IMR-90 (cell line): ENCODE results near the gene GOSR1. TPM values are rescaled to one million over a fixed set of nuclear protein-coding genes. Genes with fewer than 3 reads are reported as not detected.

Experiments used
- ATAC-seq: fragments of 200-7000 bp; cut with Tn5 transposase; 2 replicates; pipeline ENCODE4 v1.9.1; 2020; ENCODE audit warnings: low read depth, mild to moderate bottlenecking, moderate library complexity
- BruUV-seq: library from RNA; stranded (reverse); fragments of 400-500 nt; replicated peaks from 2 replicates; lab custom pipeline; 2021; lab: Mats Ljungman, UMichigan
- CTCF ChIA-PET: fragments of 300-600 bp; formaldehyde crosslinking; extraction: SDS; loops from one replicate; lab custom pipeline; 2021; ENCODE audit warnings: antibody characterized with exemption; lab: Yijun Ruan, JAX
- POLR2A ChIA-PET: fragments of 300-600 bp; sonication (Branson Sonifier 250); formaldehyde crosslinking; loops from one replicate; lab custom pipeline; 2022; ENCODE audit warnings: antibody characterized with exemption; ENCODE audit not compliant: unreplicated experiment; lab: Charles Lee
- DNase-seq: peaks from one replicate; pipeline ENCODE4 v3.0.0; 2013
- H2AFZ ChIP-seq: replicated peaks from 2 replicates; pipeline ENCODE3; 2013; ENCODE audit warnings: low read length, mild to moderate bottlenecking; ENCODE audit not compliant: poor library complexity
- H2AK5ac ChIP-seq: 2 replicates; pipeline ENCODE4 v1.6.1; 2013; ENCODE audit warnings: low read depth, low read length, inconsistent platforms
- H2AK9ac ChIP-seq: replicated peaks from 2 replicates; pipeline ENCODE3; 2013; ENCODE audit warnings: mild to moderate bottlenecking, low read depth, low read length, moderate library complexity; ENCODE audit not compliant: poor library complexity
- H2BK120ac ChIP-seq: 2 replicates; pipeline ENCODE4 v1.6.1; 2013; ENCODE audit warnings: low read depth, low read length, inconsistent platforms
- H2BK15ac ChIP-seq: 3 replicates; pipeline ENCODE4 v1.6.1; 2013; ENCODE audit warnings: low read depth, low read length, inconsistent platforms
- H2BK20ac ChIP-seq: 2 replicates; pipeline ENCODE4 v1.6.1; 2013; ENCODE audit warnings: low read depth, mild to moderate bottlenecking, inconsistent platforms, low read length, moderate library complexity
- H2BK5ac ChIP-seq: 2 replicates; pipeline ENCODE4 v1.6.1; 2013; ENCODE audit warnings: mild to moderate bottlenecking, low read depth, low read length, inconsistent platforms; ENCODE audit not compliant: poor library complexity, severe bottlenecking
- H3K14ac ChIP-seq: replicated peaks from 2 replicates; pipeline ENCODE4 v1.6.1; 2013; ENCODE audit warnings: low read depth, low read length, inconsistent platforms
- H3K18ac ChIP-seq: 2 replicates; pipeline ENCODE4 v1.6.1; 2013; ENCODE audit warnings: low read depth, low read length, control low read depth
- H3K23ac ChIP-seq: 2 replicates; pipeline ENCODE4 v1.6.1; 2013; ENCODE audit warnings: low read depth, low read length, inconsistent platforms
- H3K27ac ChIP-seq: 2 replicates; pipeline ENCODE4 v1.5.1; 2013; ENCODE audit warnings: mild to moderate bottlenecking, control low read depth, low read length; ENCODE audit not compliant: insufficient read depth
- H3K27me3 ChIP-seq: 2 replicates; pipeline ENCODE4 v1.6.1; 2013; ENCODE audit warnings: low read length; ENCODE audit not compliant: control insufficient read depth, insufficient read depth
- H3K36me3 ChIP-seq: 2 replicates; pipeline ENCODE4 v1.6.1; 2013; ENCODE audit warnings: low read length, mixed read lengths; ENCODE audit not compliant: control insufficient read depth, insufficient read depth
- H3K4ac ChIP-seq: 2 replicates; pipeline ENCODE4 v1.6.1; 2013; ENCODE audit warnings: low read depth, low read length, inconsistent platforms
- H3K4me1 ChIP-seq: 2 replicates; pipeline ENCODE4 v1.6.1; 2013; ENCODE audit warnings: low read length, mixed read lengths; ENCODE audit not compliant: control insufficient read depth, insufficient read depth
- H3K4me2 ChIP-seq: 2 replicates; pipeline ENCODE4 v1.6.1; 2013; ENCODE audit warnings: low read depth, mild to moderate bottlenecking, control low read depth, low read length, moderate library complexity
- H3K4me3 ChIP-seq: 2 replicates; pipeline ENCODE4 v1.5.1; 2013; ENCODE audit warnings: low read depth, mild to moderate bottlenecking, control low read depth, low read length, moderate library complexity; ENCODE audit not compliant: insufficient read depth
- H3K56ac ChIP-seq: 2 replicates; pipeline ENCODE4 v1.6.1; 2013; ENCODE audit warnings: low read length, inconsistent platforms; ENCODE audit not compliant: insufficient read depth; ENCODE audit errors: extremely low read depth
- H3K79me1 ChIP-seq, 2 experiments: 2 replicates each; pipeline ENCODE4 v1.6.1; 2013; ENCODE audit warnings: low read length in 2 of 2, inconsistent platforms in 1 of 2, low read depth in 1 of 2
- H3K9ac ChIP-seq: 2 replicates; pipeline ENCODE4 v1.6.1; 2013; ENCODE audit warnings: low read depth, low read length, control low read depth
- H3K9me1 ChIP-seq: 2 replicates; pipeline ENCODE4 v1.6.1; 2013; ENCODE audit warnings: low read length, inconsistent platforms; ENCODE audit not compliant: insufficient read depth
- H3K9me3 ChIP-seq: 2 replicates; pipeline ENCODE4 v1.6.1; 2013; ENCODE audit warnings: low read length; ENCODE audit not compliant: control insufficient read depth, insufficient read depth
- H4K20me1 ChIP-seq: 2 replicates; pipeline ENCODE4 v1.6.1; 2013; ENCODE audit warnings: low read length, inconsistent platforms; ENCODE audit not compliant: insufficient read depth
- H4K5ac ChIP-seq: 2 replicates; pipeline ENCODE4 v1.6.1; 2013; ENCODE audit warnings: mild to moderate bottlenecking, low read depth, low read length, control low read depth
- H4K8ac ChIP-seq, 2 experiments: 2 replicates each; pipeline ENCODE4 v1.6.1; 2013; ENCODE audit warnings: low read depth in 2 of 2, low read length in 2 of 2, control low read depth in 1 of 2, inconsistent platforms in 1 of 2
- H4K91ac ChIP-seq: 2 replicates; pipeline ENCODE4 v1.6.1; 2013; ENCODE audit warnings: low read depth, low read length, inconsistent platforms; ENCODE audit not compliant: insufficient read depth
- BHLHE40 ChIP-seq: fragments of 150-350 bp; IDR thresholded peaks from 2 replicates; pipeline ENCODE4 v1.6.1; 2016; ENCODE audit warnings: mild to moderate bottlenecking, low read depth, low read length
- CEBPB ChIP-seq: IDR thresholded peaks from 2 replicates; pipeline ENCODE4 v1.6.1; 2012; ENCODE audit warnings: low read depth, low read length, improper control_type of control experiment
- CHD1 ChIP-seq: IDR thresholded peaks from 2 replicates; pipeline ENCODE4 v1.6.1; 2012; ENCODE audit warnings: low read depth, low read length, improper control_type of control experiment
- CTCF ChIP-seq: conservative IDR thresholded peaks from 2 replicates; pipeline ENCODE4 v1.5.1; 2012; ENCODE audit warnings: mild to moderate bottlenecking, low read depth, low read length, improper control_type of control experiment
- ELK1 ChIP-seq: fragments of 150-350 bp; IDR thresholded peaks from 2 replicates; pipeline ENCODE4 v1.6.1; 2016; ENCODE audit warnings: low read depth, mild to moderate bottlenecking, low read length, moderate library complexity, borderline replicate concordance
- FOS ChIP-seq: fragments of 150-350 bp; IDR thresholded peaks from 2 replicates; pipeline ENCODE4 v1.6.1; 2016; ENCODE audit warnings: low read depth, low read length
- MAFK ChIP-seq: IDR thresholded peaks from 2 replicates; pipeline ENCODE4 v1.6.1; 2012; ENCODE audit warnings: low read depth, low read length, improper control_type of control experiment
- MAZ ChIP-seq: IDR thresholded peaks from 2 replicates; pipeline ENCODE4 v1.6.1; 2012; ENCODE audit warnings: low read depth, mild to moderate bottlenecking, low read length, improper control_type of control experiment, moderate library complexity, borderline replicate concordance
- MXI1 ChIP-seq: IDR thresholded peaks from 2 replicates; pipeline ENCODE4 v1.6.1; 2012; ENCODE audit warnings: low read depth, mild to moderate bottlenecking, low read length, moderate library complexity, borderline replicate concordance
- NFE2L2 ChIP-seq: fragments of 150-350 bp; IDR thresholded peaks from 2 replicates; pipeline ENCODE4 v1.6.1; 2016; ENCODE audit warnings: low read depth, mild to moderate bottlenecking, low read length
- POLR2A ChIP-seq: IDR thresholded peaks from 2 replicates; pipeline ENCODE4 v1.6.1; 2012; ENCODE audit warnings: mild to moderate bottlenecking, low read depth, low read length
- RAD21 ChIP-seq: IDR thresholded peaks from 2 replicates; pipeline ENCODE4 v1.6.1; 2012; ENCODE audit warnings: low read length, improper control_type of control experiment
- RFX5 ChIP-seq: IDR thresholded peaks from 2 replicates; pipeline ENCODE4 v1.8.0; 2012; ENCODE audit warnings: low read depth, mild to moderate bottlenecking, low read length, moderate library complexity
- SMC3 ChIP-seq: fragments of 150-350 bp; IDR thresholded peaks from 2 replicates; pipeline ENCODE4 v1.6.1; 2016; ENCODE audit warnings: low read depth, mild to moderate bottlenecking, antibody characterized with exemption, low read length, moderate library complexity
- WGBS, 2 experiments: methylation state at CpG; one replicate each; pipeline versions ENCODE4 v1.1.5 to v1.1.7; 2013; ENCODE audit warnings: missing lambda C conversion rate in 2 of 2; ENCODE audit not compliant: insufficient read length in 1 of 2; ENCODE audit errors: extremely low coverage in 2 of 2; 5-methylcytosine and 5-hydroxymethylcytosine counted together
- dilution Hi-C: fragments of 300-500 bp; cut with HindIII; formaldehyde crosslinking; loops from one replicate; pipeline ENCODE4 v1.14.3; 2018; ENCODE audit warnings: low sequenced_read_pairs; ENCODE audit not compliant: unreplicated experiment
- in situ Hi-C: fragments of 300-500 bp; cut with MboI; formaldehyde crosslinking; loops from 3 replicates; pipeline ENCODE4 v1.14.3; 2019; ENCODE audit warnings: low sequenced_read_pairs, inconsistent platforms, mixed read lengths
- intact Hi-C: fragments of 100-400 bp; cut with micrococcal nuclease; formaldehyde crosslinking; loops from 2 replicates; pipeline ENCODE4 v1.10.0; 2022
- polyA plus RNA-seq, 3 experiments: library from polyadenylated mRNA; depleted of rRNA; stranded (reverse); fragments of >200 nt; gene quantifications; 2 replicates each; pipeline ENCODE4 v1.2.3, GENCODE V29; 2012; ENCODE audit warnings: low replicate concordance in 1 of 3
- total RNA-seq: library from RNA; depleted of rRNA; stranded (reverse); fragments of >200 nt; gene quantifications from 2 replicates; pipeline ENCODE4 v1.2.3, GENCODE V29; 2012

Gene GOSR1
- total and polyA plus RNA-seq, 2 of the 4 experiments (the other 2 are of a cell fraction), result 21.2 to 47.5 TPM

GRCh38 chr17:30550512-30551273, 73.5 kb downstream of the GOSR1 start:
- ATAC-seq, result 0 out of 2 replicates have a peak, but pooled peaks have one; percentile 32
- 90% methylated on average over 4 of the region's 10 CpGs; no CpG with 5 or more reads in 1 of the 2 experiments for WGBS, 2 experiments

More at GRCh38 chr17:30550512-30551273, 73.5 kb downstream of the GOSR1 start:
- Histone ChIP-seq H2BK15ac (no peak overlapping the region), H4K8ac (no peak overlapping the region), H3K9ac (no peak overlapping the region), H2AK9ac (no peak overlapping the region), H2AK5ac (no peak overlapping the region), H3K36me3 (no peaks in the 10 kb centered on the region), H3K27me3 (peaks cover 15% of the 10 kb centered on the region), H3K4me3 (no peak overlapping the region), H3K23ac (no peak overlapping the region), H3K4ac (no peak overlapping the region), H2AFZ (no peak overlapping the region), H4K91ac (no peak overlapping the region), H3K4me1 (no peaks in the 10 kb centered on the region), H3K4me2 (no peak overlapping the region), H3K18ac (no peak overlapping the region), H3K79me1 (no peaks in the 10 kb centered on the region), H3K14ac (no peak overlapping the region), H3K9me3 (no peaks in the 10 kb centered on the region), H2BK20ac (no peak overlapping the region), H3K9me1 (peaks cover 8% of the 10 kb centered on the region; the same call in 1 of the 2 replicates), H3K27ac (no peak overlapping the region), H2BK5ac (no peak overlapping the region), H4K20me1 (no peaks in the 10 kb centered on the region), H4K5ac (no peak overlapping the region), H2BK120ac (no peak overlapping the region), H3K56ac (no peak overlapping the region)
- ChIA-PET POLR2A (no interaction called here), CTCF (no interaction called here)
- peak; percentile 19 for DNase-seq
- dilution Hi-C loops, result no loop called here
- TF ChIP-seq NFE2L2 (no peak), CEBPB (no peak), RFX5 (no peak), SMC3 (no peak), FOS (no peak), CHD1 (no peak), MXI1 (no peak), POLR2A (no peak), CTCF (no peak), MAFK (no peak), RAD21 (no peak), MAZ (no peak), ELK1 (no peak), BHLHE40 (no peak)
- intact Hi-C loops, result no loop called here
- no TSS peak for BruUV-seq
- in situ Hi-C loops, result no loop called here
